Parathyroid adenoma (tissue), 2 donors: ENCODE measurements around the gene CXCR6.

Experiments
- H2AFZ ChIP-seq: fragments of 300-600 bp; sonication (generic); one replicate; pipeline ENCODE4 v1.7.0; 2017; ENCODE audit warnings: antibody characterized with exemption, mild to moderate bottlenecking
- H3K27ac ChIP-seq: fragments of 300-600 bp; sonication (generic); one replicate; pipeline ENCODE4 v1.7.0; 2017
- H3K27me3 ChIP-seq: fragments of 300-600 bp; sonication (generic); one replicate; pipeline ENCODE4 v1.7.0; 2017; ENCODE audit warnings: low read length; ENCODE audit not compliant: control insufficient read depth, insufficient read depth
- H3K36me3 ChIP-seq: fragments of 300-600 bp; sonication (generic); one replicate; pipeline ENCODE4 v1.7.0; 2017; ENCODE audit warnings: low read length; ENCODE audit not compliant: control insufficient read depth, insufficient read depth
- H3K4me1 ChIP-seq: fragments of 300-600 bp; sonication (generic); one replicate; pipeline ENCODE4 v1.7.0; 2017; ENCODE audit warnings: control low read depth
- H3K4me2 ChIP-seq: fragments of 300-600 bp; sonication (generic); one replicate; pipeline ENCODE4 v1.7.0; 2017; ENCODE audit warnings: low read length
- H3K4me3 ChIP-seq: fragments of 300-600 bp; sonication (generic); one replicate; pipeline ENCODE4 v1.7.0; 2017; ENCODE audit warnings: low read depth, low read length
- H3K79me2 ChIP-seq: fragments of 300-600 bp; sonication (generic); one replicate; pipeline ENCODE4 v1.7.0; 2017; ENCODE audit warnings: control low read depth
- H3K9ac ChIP-seq: fragments of 300-600 bp; sonication (generic); one replicate; pipeline ENCODE4 v1.7.0; 2017; ENCODE audit warnings: mild to moderate bottlenecking
- H3K9me3 ChIP-seq: fragments of 300-600 bp; sonication (generic); one replicate; pipeline ENCODE4 v1.7.0; 2017; ENCODE audit warnings: low read length; ENCODE audit not compliant: control insufficient read depth
- TF ChIP-seq, protein P1 (sequence below): fragments of 300-600 bp; sonication (generic); IDR thresholded peaks from one replicate; pipeline ENCODE4 v1.7.0; 2017; ENCODE audit warnings: antibody characterized with exemption, mild to moderate bottlenecking
- donor health status: primary hyperparathyroidism.

Gene CXCR6

DNA sequence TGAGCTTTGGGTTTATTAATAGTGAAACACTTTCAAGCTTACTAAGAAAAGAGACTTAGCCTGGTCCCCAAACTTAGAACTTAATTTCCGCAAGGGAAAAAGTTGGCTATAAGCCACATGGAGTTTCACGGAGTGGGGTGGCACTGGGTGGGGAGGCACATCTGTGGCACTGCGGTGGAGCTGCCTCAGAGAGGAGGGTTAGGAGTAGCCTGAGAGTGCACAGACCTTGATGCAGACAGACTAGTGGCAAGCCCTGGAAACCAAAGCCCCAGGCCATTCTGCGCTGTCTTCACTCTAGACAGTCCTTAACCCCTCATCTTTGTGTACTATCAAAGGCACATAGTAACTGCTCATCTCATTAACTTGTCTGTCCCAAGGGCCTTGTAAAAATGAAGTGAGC, 22.0 kb downstream of the CXCR6 start:
- no peak overlapping the region for H3K4me3 ChIP-seq
- no peaks in the 10 kb centered on the region for H3K79me2 ChIP-seq
- no peak overlapping the region for H3K27ac ChIP-seq
- H3K27me3 ChIP-seq: no peaks in the 10 kb centered on the region
- H3K36me3 ChIP-seq: no peaks in the 10 kb centered on the region
- TF ChIP-seq, protein P1, sequence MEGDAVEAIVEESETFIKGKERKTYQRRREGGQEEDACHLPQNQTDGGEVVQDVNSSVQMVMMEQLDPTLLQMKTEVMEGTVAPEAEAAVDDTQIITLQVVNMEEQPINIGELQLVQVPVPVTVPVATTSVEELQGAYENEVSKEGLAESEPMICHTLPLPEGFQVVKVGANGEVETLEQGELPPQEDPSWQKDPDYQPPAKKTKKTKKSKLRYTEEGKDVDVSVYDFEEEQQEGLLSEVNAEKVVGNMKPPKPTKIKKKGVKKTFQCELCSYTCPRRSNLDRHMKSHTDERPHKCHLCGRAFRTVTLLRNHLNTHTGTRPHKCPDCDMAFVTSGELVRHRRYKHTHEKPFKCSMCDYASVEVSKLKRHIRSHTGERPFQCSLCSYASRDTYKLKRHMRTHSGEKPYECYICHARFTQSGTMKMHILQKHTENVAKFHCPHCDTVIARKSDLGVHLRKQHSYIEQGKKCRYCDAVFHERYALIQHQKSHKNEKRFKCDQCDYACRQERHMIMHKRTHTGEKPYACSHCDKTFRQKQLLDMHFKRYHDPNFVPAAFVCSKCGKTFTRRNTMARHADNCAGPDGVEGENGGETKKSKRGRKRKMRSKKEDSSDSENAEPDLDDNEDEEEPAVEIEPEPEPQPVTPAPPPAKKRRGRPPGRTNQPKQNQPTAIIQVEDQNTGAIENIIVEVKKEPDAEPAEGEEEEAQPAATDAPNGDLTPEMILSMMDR: no peak
- H3K4me2 ChIP-seq: no peak overlapping the region
- no peaks in the 10 kb centered on the region for H3K4me1 ChIP-seq
- no peak overlapping the region for H2AFZ ChIP-seq
- H3K9me3 ChIP-seq: no peaks in the 10 kb centered on the region
- H3K9ac ChIP-seq: no peak overlapping the region

DNA sequence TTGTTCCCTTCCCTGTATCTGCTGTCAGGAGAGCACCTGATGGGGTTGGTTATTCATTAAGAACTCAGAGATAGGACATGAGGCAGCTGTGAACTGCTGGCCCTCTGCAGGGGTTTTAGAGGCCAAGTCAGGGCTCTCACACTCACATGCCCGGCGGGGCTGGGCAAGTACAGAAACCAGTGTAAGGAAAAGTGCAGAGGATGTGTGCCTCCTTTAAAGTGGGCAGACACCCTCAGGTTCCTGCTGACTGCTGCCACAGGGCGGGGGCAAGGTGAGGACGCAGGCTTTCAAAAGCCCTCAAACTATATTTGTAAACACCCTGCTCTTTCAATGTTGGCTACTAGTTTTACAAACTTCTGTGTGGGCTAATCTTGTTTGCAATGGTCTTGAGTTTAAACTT, 22.4 kb downstream of the CXCR6 start:
- H3K4me2 ChIP-seq: no peak overlapping the region
- no peak overlapping the region for H3K4me3 ChIP-seq
- no peak overlapping the region for H2AFZ ChIP-seq
- H3K36me3 ChIP-seq: no peaks in the 10 kb centered on the region
- no peaks in the 10 kb centered on the region for H3K27me3 ChIP-seq
- no peaks in the 10 kb centered on the region for H3K4me1 ChIP-seq
- no peak overlapping the region for H3K9ac ChIP-seq
- TF ChIP-seq, protein P1: no peak
- no peaks in the 10 kb centered on the region for H3K79me2 ChIP-seq
- H3K27ac ChIP-seq: no peak overlapping the region
- H3K9me3 ChIP-seq: no peaks in the 10 kb centered on the region

- H3K36me3 ChIP-seq: no peaks in the 10 kb centered on the region
- no peaks in the 10 kb centered on the region for H3K79me2 ChIP-seq
- no peak overlapping the region for H3K4me2 ChIP-seq
- no peaks in the 10 kb centered on the region for H3K4me1 ChIP-seq
- no peak overlapping the region for H3K27ac ChIP-seq
- no peak overlapping the region for H2AFZ ChIP-seq
- H3K9me3 ChIP-seq: no peaks in the 10 kb centered on the region
- no peak overlapping the region for H3K9ac ChIP-seq
- no peak overlapping the region for H3K4me3 ChIP-seq
- TF ChIP-seq, protein P1: no peak
- H3K27me3 ChIP-seq: no peaks in the 10 kb centered on the region
Observed at GRCh38 chr3:45966371-45966791, 23.1 kb downstream of the CXCR6 start.

- H3K27ac ChIP-seq: no peak overlapping the region
- H3K9ac ChIP-seq: no peak overlapping the region
- H3K9me3 ChIP-seq: no peaks in the 10 kb centered on the region
- H3K27me3 ChIP-seq: no peaks in the 10 kb centered on the region
- H3K4me1 ChIP-seq: no peaks in the 10 kb centered on the region
- no peaks in the 10 kb centered on the region for H3K79me2 ChIP-seq
- no peak overlapping the region for H2AFZ ChIP-seq
- TF ChIP-seq, protein P1: no peak
- no peak overlapping the region for H3K4me2 ChIP-seq
- H3K4me3 ChIP-seq: no peak overlapping the region
- no peaks in the 10 kb centered on the region for H3K36me3 ChIP-seq
Observed at GRCh38 chr3:45966950-45967640, 23.8 kb downstream of the CXCR6 start.

DNA sequence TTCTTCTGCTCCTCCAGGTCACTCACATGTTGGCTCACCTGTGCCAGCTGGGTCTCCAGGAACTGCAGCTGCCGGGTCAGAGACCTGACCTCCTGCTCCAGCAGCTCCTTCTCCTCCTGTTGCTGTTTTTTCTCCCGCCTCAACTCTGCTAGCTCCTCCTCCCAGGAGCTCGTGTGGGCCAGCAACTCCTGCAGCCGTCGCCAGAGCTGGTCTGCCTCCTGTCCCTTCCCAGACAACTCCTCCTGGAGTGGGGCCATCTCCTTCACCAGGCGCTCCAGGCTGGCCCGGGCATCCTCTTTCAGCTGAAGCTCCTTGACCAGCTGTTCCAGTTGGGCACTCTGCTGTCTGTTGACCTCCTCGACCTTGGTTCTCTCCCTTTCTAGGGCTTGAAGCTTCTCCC, 24.5 kb downstream of the CXCR6 start:
- Histone ChIP-seq H3K27ac (no peak overlapping the region), H3K9me3 (no peaks in the 10 kb centered on the region), H3K4me3 (no peak overlapping the region), H3K4me1 (no peaks in the 10 kb centered on the region), H3K36me3 (no peaks in the 10 kb centered on the region), H3K27me3 (no peaks in the 10 kb centered on the region), H3K79me2 (no peaks in the 10 kb centered on the region), H2AFZ (no peak overlapping the region), H3K4me2 (no peak overlapping the region), H3K9ac (no peak overlapping the region)
- TF ChIP-seq, protein P1: no peak
